Measurements from ENCODE around the gene OTUB2.

OTUB2 gene

DNA sequence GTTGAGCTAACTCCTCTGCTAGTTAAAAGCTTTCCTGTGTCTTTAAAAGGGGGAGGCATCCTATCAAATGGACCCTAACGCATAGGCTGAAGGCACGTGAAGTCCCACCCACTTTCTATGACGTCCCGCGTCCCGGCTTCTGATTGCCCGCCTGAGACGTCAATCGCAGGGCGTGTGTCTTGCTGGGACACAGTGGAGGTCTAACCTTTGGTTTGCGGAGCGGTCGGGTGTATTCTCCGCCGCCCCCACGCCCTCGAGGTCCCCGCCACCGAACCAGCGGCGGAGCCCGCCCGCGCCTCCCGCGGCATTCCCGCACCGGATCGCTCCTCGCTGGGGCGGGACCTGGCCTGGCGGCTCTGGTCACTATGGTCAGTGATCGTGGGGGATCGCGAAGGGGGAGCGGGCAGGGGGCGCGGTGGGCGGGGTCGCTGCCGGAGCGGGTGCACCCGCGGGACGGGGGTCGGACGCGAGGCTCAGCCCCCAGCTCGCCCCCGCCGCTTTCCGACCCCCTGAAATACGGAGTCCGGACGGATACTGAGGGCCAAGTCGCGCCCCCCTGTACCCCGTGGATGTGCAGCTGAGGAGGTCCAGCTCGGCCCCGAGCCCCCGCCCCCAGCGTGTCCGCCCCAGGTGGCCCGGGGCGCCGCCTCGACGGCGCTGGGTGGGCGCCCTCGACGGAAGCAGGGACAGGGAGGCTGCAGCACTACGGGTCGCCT lies at the start of gene OTUB2:
TSS of gene OTUB2 (plus strand) at position 168 of the 716 bp plus-strand sequence. CDS start at position 366, 198 bp downstream.
- in situ Hi-C loops (cut with MboI; ENCODE audit: low sequenced_read_pairs) = no loop called here

DNA sequence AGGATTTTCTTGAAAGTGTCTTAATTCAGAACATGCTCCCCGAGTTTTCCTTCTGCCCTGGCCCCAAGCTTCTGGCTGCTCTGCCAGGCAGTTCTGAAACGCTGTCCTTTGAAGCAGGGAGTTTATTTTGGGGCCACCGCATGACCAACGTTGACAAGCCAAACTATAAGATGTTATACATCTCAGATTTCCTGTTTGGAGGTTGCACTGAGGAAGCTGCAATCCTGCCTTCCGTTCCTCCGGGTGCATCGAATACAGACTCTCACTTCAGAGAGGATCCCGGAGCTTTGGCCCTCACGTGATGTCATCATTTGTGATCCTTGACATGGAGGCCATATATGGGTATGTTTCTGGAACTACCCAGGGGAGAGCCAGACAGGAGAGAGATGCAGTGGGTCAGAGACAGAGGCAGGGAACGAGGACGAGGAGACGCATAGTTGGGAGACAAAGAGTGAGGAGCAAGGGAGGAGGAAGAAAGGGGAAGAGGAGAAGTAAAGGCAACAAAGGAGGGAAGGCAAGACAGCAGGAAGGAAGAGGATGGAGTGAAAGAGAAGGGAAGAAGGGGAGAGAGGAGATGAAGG lies 49.6 kb upstream of the OTUB2 start, which contains the start of gene ASB2:
TSS of gene ASB2 (minus strand) at position 94 of the 581 bp plus-strand sequence. CDS start 12,031 bp downstream, outside the sequence.
- in situ Hi-C loops (cut with MboI; ENCODE audit: low sequenced_read_pairs) = no loop called here

- in situ Hi-C loops (cut with MboI; ENCODE audit: low sequenced_read_pairs) = no loop called here
These were observed 49.0 kb upstream of the OTUB2 start for GRCh38 chr14:93977171-93977570.

GRCh38 chr14:93977790-93978581 lies 48.2 kb upstream of the OTUB2 start:
- in situ Hi-C loops (cut with MboI; ENCODE audit: low sequenced_read_pairs) = no loop called here

GRCh38 chr14:93978735-93979134 lies 47.4 kb upstream of the OTUB2 start:
- in situ Hi-C loops (cut with MboI; ENCODE audit: low sequenced_read_pairs) = no loop called here

- in situ Hi-C loops (cut with MboI; ENCODE audit: low sequenced_read_pairs) = no loop called here
These were observed 45.5 kb upstream of the OTUB2 start for GRCh38 chr14:93980456-93981201.

- in situ Hi-C loops (cut with MboI; ENCODE audit: low sequenced_read_pairs) = no loop called here
These were observed 44.6 kb upstream of the OTUB2 start for GRCh38 chr14:93981316-93982229.

DNA sequence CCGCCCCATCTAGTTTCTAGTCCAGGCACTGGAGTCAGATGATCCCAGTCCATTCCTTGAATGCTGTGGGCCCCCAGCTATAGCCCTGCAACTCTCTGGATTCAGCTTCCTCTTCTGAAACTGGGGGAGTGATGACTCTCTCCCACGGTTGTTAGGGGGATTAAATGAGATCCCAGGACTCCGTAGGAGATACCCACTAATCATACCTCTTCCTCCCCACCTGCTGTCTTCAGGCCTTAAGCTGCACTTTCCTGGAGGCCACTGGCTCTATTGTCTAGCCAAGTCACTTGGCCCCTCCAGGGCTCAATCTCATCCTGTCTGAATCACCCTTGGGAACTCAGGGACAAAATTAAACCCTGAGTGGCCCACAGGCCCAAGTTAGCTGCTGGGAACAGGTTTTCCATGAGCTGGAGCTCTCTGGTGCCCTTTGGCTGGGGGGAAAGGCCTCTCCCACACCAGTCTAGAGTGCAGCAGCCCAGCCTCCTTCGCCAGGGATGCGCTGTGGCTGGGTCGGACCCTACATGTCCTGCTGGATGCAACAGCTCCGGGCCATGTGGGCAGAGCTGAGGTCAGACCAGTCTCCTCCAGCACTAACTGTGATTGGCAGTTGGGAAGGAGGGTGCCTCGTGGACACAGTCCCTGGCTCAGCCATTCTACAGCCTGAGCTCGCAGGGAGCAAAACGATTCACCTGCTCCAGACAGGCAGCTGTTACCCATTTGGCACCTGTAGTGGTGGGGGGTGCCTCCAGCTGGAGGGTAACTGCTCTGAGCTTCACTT lies 43.7 kb upstream of the OTUB2 start:
- in situ Hi-C loops (cut with MboI; ENCODE audit: low sequenced_read_pairs) = no loop called here

DNA sequence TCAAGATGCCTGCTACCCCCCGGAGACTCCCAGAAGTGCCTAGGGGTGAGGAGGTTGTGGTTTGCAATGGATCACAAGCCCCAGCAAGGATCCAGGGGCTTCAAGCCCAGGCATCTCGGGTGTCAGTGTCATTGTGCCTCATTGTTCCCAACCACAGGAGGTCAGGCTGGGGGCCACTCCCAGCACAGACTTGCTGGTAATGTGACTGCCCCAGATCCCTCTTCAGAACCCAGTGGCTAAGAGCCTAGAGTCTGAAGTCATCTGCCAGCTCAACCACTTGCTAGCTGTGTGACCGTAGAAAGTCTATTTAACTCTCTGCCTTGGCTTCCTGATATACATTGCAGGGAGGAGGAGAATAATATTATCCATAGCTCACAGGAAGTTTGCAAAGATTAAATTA lies 42.1 kb upstream of the OTUB2 start:
- in situ Hi-C loops (cut with MboI; ENCODE audit: low sequenced_read_pairs) = no loop called here

DNA sequence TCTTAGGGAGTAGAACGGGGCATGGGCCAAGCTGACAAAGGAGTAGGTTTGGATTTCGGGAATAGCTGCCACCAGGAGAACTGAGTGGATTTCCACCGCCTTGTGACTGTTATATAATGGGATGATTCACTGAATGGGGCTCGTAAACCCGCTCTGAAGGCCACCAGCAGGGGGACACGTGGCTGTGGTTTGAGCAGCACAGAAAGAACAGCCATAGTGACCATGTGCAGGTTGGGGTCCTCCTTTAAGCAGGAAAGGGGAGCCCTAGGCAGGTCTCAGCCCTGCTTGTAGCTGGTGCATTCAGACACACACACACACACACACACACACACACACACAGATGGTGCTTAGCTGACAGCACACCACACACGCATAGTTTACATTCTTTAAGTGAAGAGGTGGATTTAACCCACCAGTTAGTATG lies 41.1 kb upstream of the OTUB2 start:
- in situ Hi-C loops (cut with MboI; ENCODE audit: low sequenced_read_pairs) = no loop called here

DNA sequence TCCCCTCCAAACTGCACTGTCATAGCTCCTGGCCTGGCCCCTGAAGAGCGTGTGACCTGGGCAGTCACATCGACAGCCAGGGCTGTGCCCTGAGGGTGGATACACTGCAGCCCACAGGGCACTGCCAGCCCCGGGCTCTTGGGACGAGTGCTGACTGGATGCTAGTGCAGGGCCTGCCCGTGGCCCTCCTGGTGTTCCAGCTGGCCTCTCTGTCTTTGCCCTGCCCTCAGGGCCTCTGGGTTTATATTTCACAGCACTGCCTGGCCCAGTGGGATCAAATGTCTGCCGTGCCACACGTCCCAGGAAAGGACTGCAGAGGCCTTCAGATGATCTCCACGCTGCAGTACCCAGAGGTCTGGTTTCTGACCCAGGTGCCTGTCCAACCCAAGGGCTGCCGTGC lies 39.2 kb upstream of the OTUB2 start:
- in situ Hi-C loops (cut with MboI; ENCODE audit: low sequenced_read_pairs) = no loop called here

GRCh38 chr14:93987376-93987775 lies 38.8 kb upstream of the OTUB2 start:
- in situ Hi-C loops (cut with MboI; ENCODE audit: low sequenced_read_pairs) = no loop called here

- in situ Hi-C loops (cut with MboI; ENCODE audit: low sequenced_read_pairs) = no loop called here
These were observed 38.2 kb upstream of the OTUB2 start for GRCh38 chr14:93987815-93988476.

GRCh38 chr14:93989939-93990338 lies 36.2 kb upstream of the OTUB2 start:
- in situ Hi-C loops (cut with MboI; ENCODE audit: low sequenced_read_pairs) = no loop called here

GRCh38 chr14:93991212-93991611 lies 34.9 kb upstream of the OTUB2 start:
- in situ Hi-C loops (cut with MboI; ENCODE audit: low sequenced_read_pairs) = no loop called here

DNA sequence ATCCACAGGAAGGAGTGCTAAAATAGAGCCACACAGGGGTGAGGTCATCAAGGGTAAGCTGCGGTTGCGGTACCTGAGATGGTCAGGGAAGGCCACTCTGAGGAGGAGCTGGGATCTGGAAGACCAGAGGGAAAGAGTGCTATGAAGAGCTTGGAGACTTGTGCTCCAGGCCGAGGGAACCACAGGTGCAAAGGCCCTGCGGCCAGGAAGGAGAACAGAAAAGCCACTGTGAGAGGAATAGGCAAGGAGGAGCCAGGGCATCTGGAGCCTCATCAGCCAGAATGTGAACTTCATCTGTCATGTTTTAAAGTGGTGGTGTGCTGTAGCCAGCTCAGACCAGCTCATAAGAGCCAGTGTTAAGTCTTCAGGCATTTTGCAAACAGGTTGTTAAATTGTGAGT lies 34.5 kb upstream of the OTUB2 start:
- in situ Hi-C loops (cut with MboI; ENCODE audit: low sequenced_read_pairs) = no loop called here

DNA sequence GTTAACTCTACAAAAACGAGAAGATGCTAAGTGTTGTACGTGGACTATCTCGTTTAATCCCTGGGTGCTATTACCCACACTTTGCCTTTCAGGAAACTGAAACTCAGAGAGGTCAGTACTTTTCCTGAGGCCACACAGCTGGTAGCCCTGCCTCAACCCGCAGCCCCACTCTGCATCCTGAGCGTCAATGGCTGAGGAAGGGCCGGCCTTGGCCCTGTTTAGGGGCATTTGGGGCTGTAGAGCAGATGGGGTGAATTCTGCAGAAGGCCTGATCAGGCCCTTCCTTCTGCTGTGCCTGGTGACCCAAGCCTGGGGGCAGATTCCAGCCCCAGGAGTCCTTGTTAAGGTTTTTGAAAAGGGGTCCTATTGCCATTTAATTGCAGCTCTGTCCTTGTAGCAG lies 32.8 kb upstream of the OTUB2 start:
- in situ Hi-C loops (cut with MboI; ENCODE audit: low sequenced_read_pairs) = no loop called here

- in situ Hi-C loops (cut with MboI; ENCODE audit: low sequenced_read_pairs) = no loop called here
These were observed 31.0 kb upstream of the OTUB2 start for GRCh38 chr14:93994919-93995682.
